A549 treated with Hydrocortisone at 1 μM for 4 hours (cell line): ENCODE measurements around the gene DEFB121. TPM values are rescaled to one million over a fixed set of nuclear protein-coding genes. Genes with fewer than 3 reads are reported as not detected.

Source experiments
- total RNA-seq: library from RNA; stranded (reverse); fragments of 200-300 nt; extraction: Qiagen RNA extraction; gene quantifications from 5 replicates; pipeline ENCODE4 v1.2.3, GENCODE V29; 2022

DEFB121 gene, protein sequence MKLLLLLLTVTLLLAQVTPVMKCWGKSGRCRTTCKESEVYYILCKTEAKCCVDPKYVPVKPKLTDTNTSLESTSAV
- total RNA-seq, result not detected in 5 replicates

GRCh38 chr20:31406115-31406514 lies at the start of gene DEFB121:
Gene DEFB121, minus strand, starts transcription at chr20:31406215. Its CDS starts 63 bp downstream, at chr20:31406152.

GRCh38 chr20:31440012-31440659 lies 34.1 kb upstream of the DEFB121 start, which contains the start of gene DEFB123:
Gene DEFB123, plus strand, starts transcription at chr20:31440632. Its CDS starts 67 bp downstream, at chr20:31440699.

GRCh38 chr20:31390490-31390889 lies 15.5 kb downstream of the DEFB121 start, which contains the start of gene DEFB119:
Gene DEFB119, minus strand, starts transcription at chr20:31390590. Its CDS starts 107 bp downstream, at chr20:31390483.

GRCh38 chr20:31368301-31368700 lies 37.7 kb downstream of the DEFB121 start, which contains the start of gene DEFB118:
Gene DEFB118, plus strand, starts transcription at chr20:31368601. Its CDS starts 50 bp downstream, at chr20:31368651.

Other genes with a start within 250 kb of the DEFB121 start
- gene DEFB115, start 148.6 kb downstream of the DEFB121 start, total RNA-seq, result not detected in 5 replicates
- not detected in 5 replicates for gene DEFB116, start 97.6 kb downstream of the DEFB121 start, total RNA-seq
- not detected in 5 replicates for gene DEFB118, start 37.6 kb downstream of the DEFB121 start, total RNA-seq
- not detected in 5 replicates for gene DEFB119, start 15.6 kb downstream of the DEFB121 start, total RNA-seq
- not detected in 5 replicates for gene DEFB123, start 34.4 kb upstream of the DEFB121 start, total RNA-seq
- gene DEFB124, start 68.9 kb upstream of the DEFB121 start, total RNA-seq, result 0.38 to 1.1 TPM (median 0.76 TPM) in 3 of 5 replicates, not detected in the others
- gene REM1, start 69.1 kb upstream of the DEFB121 start, total RNA-seq, result 0.67 to 0.99 TPM (median 0.78 TPM) in 5 replicates
- 201 to 262 TPM (median 242 TPM) in 5 replicates for gene HM13, start 108.2 kb upstream of the DEFB121 start, total RNA-seq
- 338 to 530 TPM (median 447 TPM) in 5 replicates for gene ID1, start 199.1 kb upstream of the DEFB121 start, total RNA-seq
- not detected in 5 replicates for gene COX4I2, start 231.7 kb upstream of the DEFB121 start, total RNA-seq